GM19467 (cell line): ENCODE measurements around the gene IL18.
"Not testable (repeated sequence)": the region's sequence is repeated elsewhere in the genome, so short reads cannot be mapped to it uniquely, and the experiment has no call there.

ENCODE experiments used
- ATAC-seq: cut with Tn5 transposase; IDR thresholded peaks from one replicate; pipeline ENCODE4 v1.9.1; 2021; ENCODE audit warnings: mild to moderate bottlenecking, moderate library complexity; ENCODE audit not compliant: unreplicated experiment

IL18 gene

GRCh38 chr11:112163875-112164685 lies at the start of gene IL18:
TSS of gene IL18 (minus strand) at chr11:112164094. CDS start at chr11:112155053, 9,041 bp downstream.
- ATAC-seq, result no peak

- no peak for ATAC-seq
These were observed 48.8 kb upstream of the IL18 start for GRCh38 chr11:112212710-112213109.

GRCh38 chr11:112212290-112212689 lies 48.4 kb upstream of the IL18 start:
- no peak for ATAC-seq

GRCh38 chr11:112211536-112211935 lies 47.6 kb upstream of the IL18 start:
- no peak for ATAC-seq

- no peak for ATAC-seq
These were observed 47.0 kb upstream of the IL18 start for GRCh38 chr11:112210890-112211289.

- ATAC-seq, result no peak
These were observed 42.2 kb upstream of the IL18 start for GRCh38 chr11:112206071-112206470.

GRCh38 chr11:112200252-112200651 lies 36.4 kb upstream of the IL18 start:
- ATAC-seq, result no peak

- not testable (repeated sequence) for ATAC-seq
These were observed 35.2 kb upstream of the IL18 start for GRCh38 chr11:112199101-112199500.

- no peak for ATAC-seq
These were observed 32.7 kb upstream of the IL18 start for GRCh38 chr11:112196519-112197087.

GRCh38 chr11:112195951-112196351 lies 32.1 kb upstream of the IL18 start:
- ATAC-seq, result no peak

- ATAC-seq, result not testable (repeated sequence)
These were observed 31.2 kb upstream of the IL18 start for GRCh38 chr11:112195113-112195512.

- no peak for ATAC-seq
These were observed 22.4 kb upstream of the IL18 start for GRCh38 chr11:112186304-112186703.

GRCh38 chr11:112185883-112186282 lies 22.0 kb upstream of the IL18 start:
- ATAC-seq, result no peak

- ATAC-seq, result no peak
These were observed 19.0 kb upstream of the IL18 start for GRCh38 chr11:112182867-112183266.

GRCh38 chr11:112179601-112180000 lies 15.7 kb upstream of the IL18 start:
- ATAC-seq, result no peak

GRCh38 chr11:112178936-112179335 lies 15.0 kb upstream of the IL18 start:
- ATAC-seq, result no peak

- ATAC-seq, result no peak
These were observed 14.5 kb upstream of the IL18 start for GRCh38 chr11:112178428-112178827.

GRCh38 chr11:112177589-112177988 lies 13.7 kb upstream of the IL18 start:
- ATAC-seq, result no peak

GRCh38 chr11:112176077-112176476 lies 12.2 kb upstream of the IL18 start:
- ATAC-seq, result no peak

GRCh38 chr11:112175599-112175952 lies 11.7 kb upstream of the IL18 start:
- ATAC-seq, result no peak

GRCh38 chr11:112174789-112175598 lies 11.1 kb upstream of the IL18 start, which contains the start of gene BCO2:
TSS of gene BCO2 (plus strand) at chr11:112175512. CDS start at chr11:112175602, 90 bp downstream.
- ATAC-seq, result no peak

- ATAC-seq, result no peak
These were observed 9.3 kb upstream of the IL18 start for GRCh38 chr11:112173152-112173551.
